ENCODE measurements around the gene AMZ1. TPM values are rescaled to one million over a fixed set of nuclear protein-coding genes. Genes with fewer than 3 reads are reported as not detected.
"Not testable (repeated sequence)": the region's sequence is repeated elsewhere in the genome, so short reads cannot be mapped to it uniquely, and the experiment has no call there.

AMZ1 gene
- total RNA-seq, 1 donor, result 2.5 TPM

- TF ChIP-seq CTCF (IDR thresholded peaks at IDR 0.05; ENCODE audit: extremely low read depth, low read depth, low read length), result no peak
- Histone ChIP-seq H3K27me3 (ENCODE audit: insufficient read depth, low read length) (no peaks in the 10 kb centered on the region), H3K4me2 (ENCODE audit: insufficient read depth, low read length) (no peak overlapping the region), H4K20me1 (ENCODE audit: insufficient read depth, low read length) (peaks cover 3% of the 10 kb centered on the region), H3K4me1 (ENCODE audit: insufficient read depth, low read length) (peaks cover 5% of the 10 kb centered on the region), H3K36me3 (ENCODE audit: insufficient read depth, low read length) (peaks cover 19% of the 10 kb centered on the region), H3K27ac (ENCODE audit: low read depth, low read length) (no peak overlapping the region), H2AFZ (ENCODE audit: low read length) (no peak overlapping the region), H3K79me2 (ENCODE audit: insufficient read depth, low read length) (peaks cover 64% of the 10 kb centered on the region), H3K4me3 (ENCODE audit: insufficient read depth, low read length) (no peak overlapping the region), H3K9me3 (ENCODE audit: low read depth, low read length) (no peaks in the 10 kb centered on the region)
- peak; percentile 50 for DNase-seq (ENCODE audit: insufficient read length, low spot score, missing footprints)
Observed at GRCh38 chr7:2734084-2734686, 46.2 kb downstream of the AMZ1 start.

GRCh38 chr7:2734751-2735571 lies 47.0 kb downstream of the AMZ1 start:
- TF ChIP-seq CTCF (IDR thresholded peaks at IDR 0.05; ENCODE audit: extremely low read depth, low read depth, low read length), result no peak
- H3K79me2 ChIP-seq (ENCODE audit: insufficient read depth, low read length), result peaks cover 64% of the 10 kb centered on the region
- no peak overlapping the region for H3K4me2 ChIP-seq (ENCODE audit: insufficient read depth, low read length)
- DNase-seq (ENCODE audit: insufficient read length, low spot score, missing footprints), result peak; percentile 65
- H3K27ac ChIP-seq (ENCODE audit: low read depth, low read length), result no peak overlapping the region
- H4K20me1 ChIP-seq (ENCODE audit: insufficient read depth, low read length), result peaks cover 3% of the 10 kb centered on the region
- H2AFZ ChIP-seq (ENCODE audit: low read length), result no peak overlapping the region
- no peaks in the 10 kb centered on the region for H3K9me3 ChIP-seq (ENCODE audit: low read depth, low read length)
- no peaks in the 10 kb centered on the region for H3K27me3 ChIP-seq (ENCODE audit: insufficient read depth, low read length)
- peaks cover 17% of the 10 kb centered on the region for H3K36me3 ChIP-seq (ENCODE audit: insufficient read depth, low read length)
- peaks cover 5% of the 10 kb centered on the region for H3K4me1 ChIP-seq (ENCODE audit: insufficient read depth, low read length)
- no peak overlapping the region for H3K4me3 ChIP-seq (ENCODE audit: insufficient read depth, low read length)

- H4K20me1 ChIP-seq (ENCODE audit: insufficient read depth, low read length), result peaks cover 3% of the 10 kb centered on the region
- DNase-seq (ENCODE audit: insufficient read length, low spot score, missing footprints), result peak; percentile 76
- H3K79me2 ChIP-seq (ENCODE audit: insufficient read depth, low read length), result peaks cover 66% of the 10 kb centered on the region
- no peak overlapping the region for H3K4me3 ChIP-seq (ENCODE audit: insufficient read depth, low read length)
- no peak overlapping the region for H2AFZ ChIP-seq (ENCODE audit: low read length)
- H3K4me2 ChIP-seq (ENCODE audit: insufficient read depth, low read length), result no peak overlapping the region
- H3K36me3 ChIP-seq (ENCODE audit: insufficient read depth, low read length), result peaks cover 12% of the 10 kb centered on the region
- H3K4me1 ChIP-seq (ENCODE audit: insufficient read depth, low read length), result peaks cover 5% of the 10 kb centered on the region
- no peak overlapping the region for H3K27ac ChIP-seq (ENCODE audit: low read depth, low read length)
- H3K9me3 ChIP-seq (ENCODE audit: low read depth, low read length), result no peaks in the 10 kb centered on the region
- no peak for TF ChIP-seq CTCF (IDR thresholded peaks at IDR 0.05; ENCODE audit: extremely low read depth, low read depth, low read length)
- H3K27me3 ChIP-seq (ENCODE audit: insufficient read depth, low read length), result no peaks in the 10 kb centered on the region
Observed at GRCh38 chr7:2735744-2736143, 47.7 kb downstream of the AMZ1 start.

GRCh38 chr7:2736411-2736914 lies 48.5 kb downstream of the AMZ1 start:
- Histone ChIP-seq H4K20me1 (ENCODE audit: insufficient read depth, low read length) (peaks cover 3% of the 10 kb centered on the region), H3K4me3 (ENCODE audit: insufficient read depth, low read length) (no peak overlapping the region), H3K36me3 (ENCODE audit: insufficient read depth, low read length) (peaks cover 4% of the 10 kb centered on the region), H3K27ac (ENCODE audit: low read depth, low read length) (no peak overlapping the region), H3K27me3 (ENCODE audit: insufficient read depth, low read length) (no peaks in the 10 kb centered on the region), H3K4me1 (ENCODE audit: insufficient read depth, low read length) (peaks cover 5% of the 10 kb centered on the region), H2AFZ (ENCODE audit: low read length) (no peak overlapping the region), H3K79me2 (ENCODE audit: insufficient read depth, low read length) (peaks cover 65% of the 10 kb centered on the region), H3K9me3 (ENCODE audit: low read depth, low read length) (no peaks in the 10 kb centered on the region), H3K4me2 (ENCODE audit: insufficient read depth, low read length) (no peak overlapping the region)
- DNase-seq (ENCODE audit: insufficient read length, low spot score, missing footprints), result no peak
- no peak for TF ChIP-seq CTCF (IDR thresholded peaks at IDR 0.05; ENCODE audit: extremely low read depth, low read depth, low read length)

GRCh38 chr7:2737005-2737743 lies 49.2 kb downstream of the AMZ1 start:
- not testable (repeated sequence) for H3K4me1 ChIP-seq (ENCODE audit: insufficient read depth, low read length); H3K4me2 ChIP-seq (ENCODE audit: insufficient read depth, low read length); H3K9me3 ChIP-seq (ENCODE audit: low read depth, low read length); H4K20me1 ChIP-seq (ENCODE audit: insufficient read depth, low read length); H3K27me3 ChIP-seq (ENCODE audit: insufficient read depth, low read length); H3K36me3 ChIP-seq (ENCODE audit: insufficient read depth, low read length); DNase-seq (ENCODE audit: insufficient read length, low spot score, missing footprints); H3K27ac ChIP-seq (ENCODE audit: low read depth, low read length); H3K4me3 ChIP-seq (ENCODE audit: insufficient read depth, low read length); H2AFZ ChIP-seq (ENCODE audit: low read length)
- peaks cover 65% of the 10 kb centered on the region for H3K79me2 ChIP-seq (ENCODE audit: insufficient read depth, low read length)

Measured in osteoblast (primary cell).